Measurements from ENCODE around the gene SOX30. TPM values are rescaled to one million over a fixed set of nuclear protein-coding genes. Genes with fewer than 3 reads are reported as not detected.
A peak's percentile ranks its signal among the peaks of the same experiment; 100 is the strongest.
"Not testable (repeated sequence)": the region's sequence is repeated elsewhere in the genome, so short reads cannot be mapped to it uniquely, and the experiment has no call there.

The SOX30 gene
- total RNA-seq, 2 experiments from 2014 or later, result 0.16 to 0.29 TPM

- H3K4me1 ChIP-seq (ENCODE audit: insufficient read depth, low read length, poor library complexity, severe bottlenecking), result no peaks in the 10 kb centered on the region
- POLR2A ChIA-PET, result no interaction called here
- DNase-seq (ENCODE audit: low spot score), result no peak
- intact Hi-C loops (cut with micrococcal nuclease; ENCODE audit: unreplicated experiment), result no loop called here
- no peaks in the 10 kb centered on the region for H3K36me3 ChIP-seq (ENCODE audit: insufficient read depth, low read length)
- H2AFZ ChIP-seq (ENCODE audit: low read length), result no peak overlapping the region
- TF ChIP-seq CTCF (conservative IDR thresholded peaks at IDR 0.05; ENCODE audit: low read length), result no peak
- no peak for TF ChIP-seq EZH2phosphoT487 (IDR thresholded peaks at IDR 0.05; ENCODE audit: borderline replicate concordance, low read depth, low read length)
- no peak overlapping the region for H3K27ac ChIP-seq (ENCODE audit: low read depth, low read length, poor library complexity, severe bottlenecking)
- H3K9me2 ChIP-seq (ENCODE audit: insufficient read depth, low read length), result no peaks in the 10 kb centered on the region
- CTCF ChIA-PET (ENCODE audit: unreplicated experiment), result interaction anchor here (0.6 kb wide), 1 partner anchor 224 kb away, joined by 3 read pairs; no protein-coding TSS in a partner anchor
- no peak overlapping the region for H3K4me2 ChIP-seq (ENCODE audit: low read length)
- no peaks in the 10 kb centered on the region for H4K20me1 ChIP-seq (ENCODE audit: insufficient read depth, low read length)
- no peaks in the 10 kb centered on the region for H3K79me2 ChIP-seq (ENCODE audit: insufficient read depth, low read depth, low read length)
- no peaks in the 10 kb centered on the region for H3K9me3 ChIP-seq (ENCODE audit: low read length)
- H3K4me3 ChIP-seq (ENCODE audit: low read depth, low read length, poor library complexity, severe bottlenecking), result no peak overlapping the region
- BruUV-seq (replicated peaks), result no TSS peak
Observed at GRCh38 chr5:157690690-157691433, 38.6 kb upstream of the SOX30 start.

GRCh38 chr5:157689942-157690689 lies 37.9 kb upstream of the SOX30 start:
- H3K79me2 ChIP-seq (ENCODE audit: insufficient read depth, low read depth, low read length), result no peaks in the 10 kb centered on the region
- no peak overlapping the region for H3K27ac ChIP-seq (ENCODE audit: low read depth, low read length, poor library complexity, severe bottlenecking)
- no peak overlapping the region for H3K4me3 ChIP-seq (ENCODE audit: low read depth, low read length, poor library complexity, severe bottlenecking)
- no peak overlapping the region for H3K4me2 ChIP-seq (ENCODE audit: low read length)
- no peaks in the 10 kb centered on the region for H4K20me1 ChIP-seq (ENCODE audit: insufficient read depth, low read length)
- TF ChIP-seq EZH2phosphoT487 (IDR thresholded peaks at IDR 0.05; ENCODE audit: borderline replicate concordance, low read depth, low read length) (no peak), CTCF (conservative IDR thresholded peaks at IDR 0.05; ENCODE audit: low read length) (0 out of 2 replicates have a peak, but pooled peaks have one; percentile 23)
- no peak for DNase-seq (ENCODE audit: low spot score)
- no peaks in the 10 kb centered on the region for H3K9me3 ChIP-seq (ENCODE audit: low read length)
- CTCF ChIA-PET (ENCODE audit: unreplicated experiment), result interaction anchor here (0.6 kb wide), 1 partner anchor 223 kb away, joined by 3 read pairs; no protein-coding TSS in a partner anchor
- BruUV-seq (replicated peaks), result no TSS peak
- no peaks in the 10 kb centered on the region for H3K4me1 ChIP-seq (ENCODE audit: insufficient read depth, low read length, poor library complexity, severe bottlenecking)
- intact Hi-C loops (cut with micrococcal nuclease; ENCODE audit: unreplicated experiment), result no loop called here
- H3K9me2 ChIP-seq (ENCODE audit: insufficient read depth, low read length), result no peaks in the 10 kb centered on the region
- H3K36me3 ChIP-seq (ENCODE audit: insufficient read depth, low read length), result no peaks in the 10 kb centered on the region
- POLR2A ChIA-PET, result no interaction called here
- H2AFZ ChIP-seq (ENCODE audit: low read length), result no peak overlapping the region

DNA sequence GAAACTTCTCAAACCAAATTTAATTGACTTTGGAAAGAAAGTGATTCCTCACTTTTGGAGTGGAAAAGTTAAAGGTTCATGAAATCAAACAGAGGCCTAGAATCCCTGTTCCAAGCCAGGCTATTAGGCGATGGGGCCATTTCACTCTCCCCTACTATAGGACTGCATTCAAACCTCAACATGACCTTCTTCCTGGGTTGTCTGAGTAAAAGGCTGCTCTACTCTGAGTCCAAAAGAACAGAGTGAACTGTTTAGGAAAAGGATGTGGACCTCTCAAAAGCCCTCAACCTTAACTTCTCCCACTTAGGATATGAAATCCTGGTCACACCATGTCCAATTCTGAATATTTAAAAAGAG lies 34.9 kb upstream of the SOX30 start:
- BruUV-seq (replicated peaks), result no TSS peak
- POLR2A ChIA-PET, result interaction anchor here (0.6 kb wide), 1 partner anchor 247 kb away, joined by 4 read pairs; no protein-coding TSS in a partner anchor
- CTCF ChIA-PET (ENCODE audit: unreplicated experiment), result no interaction called here
- Histone ChIP-seq H3K4me1 (ENCODE audit: insufficient read depth, low read length, poor library complexity, severe bottlenecking) (no peaks in the 10 kb centered on the region), H3K36me3 (ENCODE audit: insufficient read depth, low read length) (no peaks in the 10 kb centered on the region), H3K79me2 (ENCODE audit: insufficient read depth, low read depth, low read length) (no peaks in the 10 kb centered on the region), H3K9me2 (ENCODE audit: insufficient read depth, low read length) (no peaks in the 10 kb centered on the region), H3K27ac (ENCODE audit: low read depth, low read length, poor library complexity, severe bottlenecking) (no peak overlapping the region), H3K4me2 (ENCODE audit: low read length) (no peak overlapping the region), H3K9me3 (ENCODE audit: low read length) (no peaks in the 10 kb centered on the region), H4K20me1 (ENCODE audit: insufficient read depth, low read length) (no peaks in the 10 kb centered on the region), H3K4me3 (ENCODE audit: low read depth, low read length, poor library complexity, severe bottlenecking) (no peak overlapping the region), H2AFZ (ENCODE audit: low read length) (no peak overlapping the region)
- intact Hi-C loops (cut with micrococcal nuclease; ENCODE audit: unreplicated experiment), result no loop called here
- TF ChIP-seq CTCF (conservative IDR thresholded peaks at IDR 0.05; ENCODE audit: low read length) (no peak), EZH2phosphoT487 (IDR thresholded peaks at IDR 0.05; ENCODE audit: borderline replicate concordance, low read depth, low read length) (no peak)
- DNase-seq (ENCODE audit: low spot score), result no peak

- H3K9me2 ChIP-seq (ENCODE audit: insufficient read depth, low read length); DNase-seq (ENCODE audit: low spot score); H3K79me2 ChIP-seq (ENCODE audit: insufficient read depth, low read depth, low read length); BruUV-seq (replicated peaks); H3K4me3 ChIP-seq (ENCODE audit: low read depth, low read length, poor library complexity, severe bottlenecking); intact Hi-C loops (cut with micrococcal nuclease; ENCODE audit: unreplicated experiment); H3K36me3 ChIP-seq (ENCODE audit: insufficient read depth, low read length); CTCF ChIA-PET (ENCODE audit: unreplicated experiment); H3K4me1 ChIP-seq (ENCODE audit: insufficient read depth, low read length, poor library complexity, severe bottlenecking); H3K4me2 ChIP-seq (ENCODE audit: low read length); H3K27ac ChIP-seq (ENCODE audit: low read depth, low read length, poor library complexity, severe bottlenecking); H2AFZ ChIP-seq (ENCODE audit: low read length); H3K9me3 ChIP-seq (ENCODE audit: low read length); H4K20me1 ChIP-seq (ENCODE audit: insufficient read depth, low read length); POLR2A ChIA-PET: not testable (repeated sequence)
Observed at GRCh38 chr5:157686276-157687197, 34.3 kb upstream of the SOX30 start.
